Mesodermal cell (in vitro differentiated cells): Measurements from ENCODE around the gene SMAD7.
A peak's percentile ranks its signal among the peaks of the same experiment; 100 is the strongest.

Experiments
- H3K27ac ChIP-seq: 2 replicates; pipeline ENCODE4 v1.7.0; 2013; ENCODE audit warnings: mild to moderate bottlenecking, low read depth, low read length, moderate library complexity; ENCODE audit not compliant: severe bottlenecking
- H3K36me3 ChIP-seq: 2 replicates; pipeline ENCODE4 v1.7.1; 2013; ENCODE audit warnings: mild to moderate bottlenecking, low read length, moderate library complexity; ENCODE audit not compliant: control insufficient read depth, insufficient read depth
- H3K4me1 ChIP-seq: one replicate; pipeline ENCODE4 v1.7.1; 2013; ENCODE audit warnings: mild to moderate bottlenecking, low read length; ENCODE audit not compliant: insufficient read depth, control insufficient read depth, poor library complexity, severe bottlenecking
- H3K4me3 ChIP-seq: 2 replicates; pipeline ENCODE4 v1.7.0; 2013; ENCODE audit warnings: low read length, control low read depth, mild to moderate bottlenecking; ENCODE audit not compliant: insufficient read depth, poor library complexity, severe bottlenecking; ENCODE audit errors: extremely low read depth
- H3K9me3 ChIP-seq: 2 replicates; pipeline ENCODE4 v1.7.1; 2013; ENCODE audit warnings: mild to moderate bottlenecking, low read length, moderate library complexity; ENCODE audit not compliant: control insufficient read depth
- WGBS, 2 experiments: methylation state at CpG; one replicate each; pipeline ENCODE4 v1.1.5; 2013; ENCODE audit warnings: missing lambda C conversion rate in 2 of 2; ENCODE audit not compliant: insufficient coverage in 2 of 2; 5-methylcytosine and 5-hydroxymethylcytosine counted together

The SMAD7 gene

DNA sequence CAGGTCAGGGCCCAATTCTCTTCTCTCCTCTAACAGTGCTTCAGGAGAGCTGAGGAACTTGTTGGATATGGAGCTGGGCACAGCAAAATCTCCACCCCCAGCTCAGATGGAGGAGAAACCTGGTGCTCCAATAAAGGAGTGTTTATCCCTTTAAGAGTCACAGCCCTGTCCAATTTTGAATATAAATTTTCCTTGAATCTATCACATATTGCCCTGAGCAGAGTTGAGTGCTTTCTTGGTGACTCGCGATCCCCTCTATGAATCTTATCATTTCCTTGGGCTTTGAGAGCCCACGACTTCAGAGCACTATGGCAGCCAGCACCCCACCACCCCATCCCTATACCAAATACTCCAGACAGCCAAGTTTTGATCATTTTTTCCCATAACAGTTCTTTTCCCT is 34.4 kb upstream of the SMAD7 start:
- Histone ChIP-seq H3K4me1 (peaks cover 41% of the 10 kb centered on the region), H3K27ac (no peak overlapping the region), H3K9me3 (no peaks in the 10 kb centered on the region), H3K4me3 (no peak overlapping the region), H3K36me3 (no peaks in the 10 kb centered on the region)
- 96 to 100% methylated on average over 3 of the region's 3 CpGs for WGBS, 2 experiments

- no peaks in the 10 kb centered on the region for H3K9me3 ChIP-seq
- H3K4me3 ChIP-seq = no peak overlapping the region
- WGBS, 2 experiments = 84 to 93% methylated on average over 8 of the region's 8 CpGs
- no peak overlapping the region for H3K27ac ChIP-seq
- no peaks in the 10 kb centered on the region for H3K36me3 ChIP-seq
- H3K4me1 ChIP-seq = peaks cover 41% of the 10 kb centered on the region
These were observed 33.1 kb upstream of the SMAD7 start for GRCh38 chr18:48983793-48984437.

DNA sequence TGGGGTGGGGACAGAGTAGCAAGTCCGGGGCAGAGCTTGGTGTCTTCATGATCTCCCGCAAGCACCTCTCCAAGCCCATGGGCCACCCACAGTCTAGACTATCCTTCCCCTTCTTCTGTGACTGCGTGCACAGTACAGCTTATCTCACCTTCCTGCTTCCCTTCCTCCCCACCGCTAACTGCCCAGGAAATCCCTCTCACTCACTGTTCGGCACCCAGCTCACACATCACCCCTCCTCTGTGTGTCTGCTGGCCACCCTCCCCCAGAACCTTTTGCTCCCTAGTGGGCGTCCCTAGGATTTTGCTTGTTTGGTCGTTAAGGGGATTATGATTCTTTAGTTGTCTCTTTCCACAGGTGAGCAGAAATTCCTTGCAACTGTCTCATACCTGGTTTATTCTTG is 31.5 kb upstream of the SMAD7 start:
- WGBS, 2 experiments = 76 to 90% methylated on average over 4 to 5 of the region's 7 CpGs
- H3K9me3 ChIP-seq = no peaks in the 10 kb centered on the region
- peaks cover 33% of the 10 kb centered on the region for H3K4me1 ChIP-seq
- no peaks in the 10 kb centered on the region for H3K36me3 ChIP-seq
- no peak overlapping the region for H3K27ac ChIP-seq
- H3K4me3 ChIP-seq = no peak overlapping the region

GRCh38 chr18:48979944-48980890 is 29.5 kb upstream of the SMAD7 start:
- Histone ChIP-seq H3K4me1 (peaks cover 29% of the 10 kb centered on the region), H3K36me3 (no peaks in the 10 kb centered on the region), H3K4me3 (no peak overlapping the region), H3K9me3 (no peaks in the 10 kb centered on the region), H3K27ac (no peak overlapping the region)
- WGBS, 2 experiments = 94 to 95% methylated on average over 7 to 8 of the region's 11 CpGs

DNA sequence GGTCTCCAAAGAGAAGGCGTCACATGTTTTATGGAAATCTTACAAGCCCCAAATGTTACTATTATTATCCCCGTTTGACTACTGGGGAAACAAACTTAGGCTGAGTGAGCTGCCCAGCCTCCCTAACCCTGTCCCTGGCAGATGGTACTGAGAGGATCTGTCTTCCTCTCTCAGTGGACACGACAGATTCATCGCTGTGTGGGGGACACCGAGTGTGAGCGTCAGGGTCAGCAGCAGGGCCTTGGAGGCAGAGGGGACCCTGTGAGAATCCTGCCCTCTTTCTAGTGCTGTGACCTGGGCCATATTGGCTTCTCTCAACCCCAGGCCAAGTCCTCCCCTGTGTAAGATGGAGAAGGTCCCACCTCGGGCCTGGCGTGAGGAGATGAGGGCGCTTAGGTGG is 27.1 kb upstream of the SMAD7 start:
- WGBS, 2 experiments = 97 to 98% methylated on average over 8 of the region's 9 CpGs
- no peaks in the 10 kb centered on the region for H3K9me3 ChIP-seq
- H3K36me3 ChIP-seq = no peaks in the 10 kb centered on the region
- no peak overlapping the region for H3K27ac ChIP-seq
- peaks cover 40% of the 10 kb centered on the region for H3K4me1 ChIP-seq
- H3K4me3 ChIP-seq = no peak overlapping the region

DNA sequence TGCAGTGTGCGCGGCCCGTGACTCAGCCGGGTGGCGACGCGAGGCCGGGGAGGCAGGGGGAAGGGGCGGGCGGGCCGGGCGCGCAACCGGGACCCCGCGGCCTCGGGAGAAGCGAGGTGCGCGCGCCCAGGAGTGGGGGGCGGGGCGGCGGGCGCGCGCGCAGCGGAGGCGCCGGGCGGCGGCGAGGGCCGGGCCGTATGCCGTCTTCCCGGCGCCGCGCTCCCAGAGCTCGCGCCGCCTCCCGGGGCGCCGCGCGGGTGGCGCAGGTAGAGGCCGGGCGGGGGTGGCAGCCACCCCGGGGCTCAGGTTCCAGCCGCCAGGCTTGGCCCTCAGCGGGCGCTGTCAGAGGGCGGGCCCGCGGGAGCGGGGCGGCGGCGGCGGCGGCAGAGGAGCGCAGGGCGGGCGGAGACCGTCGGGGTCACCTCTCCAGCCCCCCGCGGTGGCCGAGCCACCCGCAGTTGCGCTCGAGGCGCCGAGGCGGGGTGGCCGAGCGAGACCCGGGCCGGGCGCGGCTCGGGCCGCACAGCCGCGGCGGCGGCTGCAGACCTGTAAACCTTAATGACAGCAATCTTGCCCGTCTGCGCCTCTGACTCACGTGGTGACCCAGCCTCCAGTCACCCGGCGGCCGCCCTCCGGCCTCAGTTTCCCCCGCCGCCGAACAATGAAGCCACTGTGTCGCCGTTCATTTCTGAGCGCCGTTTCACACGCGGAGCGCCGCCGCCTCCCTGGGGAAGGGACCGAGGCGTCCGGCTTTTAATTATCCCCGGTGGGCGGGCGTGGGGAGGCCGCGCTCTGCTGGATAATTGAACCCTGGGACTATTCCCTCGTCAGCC is 25.3 kb upstream of the SMAD7 start:
- H3K4me1 ChIP-seq = peaks cover 31% of the 10 kb centered on the region
- H3K27ac ChIP-seq = peak overlapping the region; percentile 89
- H3K4me3 ChIP-seq = peak overlapping the region; percentile 54
- WGBS, 2 experiments = 2% methylated on average over 78 to 93 of the region's 119 CpGs
- no peaks in the 10 kb centered on the region for H3K9me3 ChIP-seq
- no peaks in the 10 kb centered on the region for H3K36me3 ChIP-seq

GRCh38 chr18:48975120-48975816 is 24.5 kb upstream of the SMAD7 start:
- Histone ChIP-seq H3K4me1 (peaks cover 28% of the 10 kb centered on the region), H3K4me3 (peak overlapping the region; percentile 54), H3K27ac (peak overlapping the region; percentile 89), H3K9me3 (no peaks in the 10 kb centered on the region), H3K36me3 (no peaks in the 10 kb centered on the region)
- WGBS, 2 experiments = 1 to 2% methylated on average over 25 to 33 of the region's 58 CpGs

GRCh38 chr18:48974304-48975119 is 23.7 kb upstream of the SMAD7 start:
- Histone ChIP-seq H3K4me1 (peaks cover 21% of the 10 kb centered on the region), H3K36me3 (no peaks in the 10 kb centered on the region), H3K9me3 (no peaks in the 10 kb centered on the region), H3K4me3 (peak overlapping the region; percentile 54), H3K27ac (peak overlapping the region; percentile 89)
- 6% methylated on average over 14 to 15 of the region's 28 CpGs for WGBS, 2 experiments

DNA sequence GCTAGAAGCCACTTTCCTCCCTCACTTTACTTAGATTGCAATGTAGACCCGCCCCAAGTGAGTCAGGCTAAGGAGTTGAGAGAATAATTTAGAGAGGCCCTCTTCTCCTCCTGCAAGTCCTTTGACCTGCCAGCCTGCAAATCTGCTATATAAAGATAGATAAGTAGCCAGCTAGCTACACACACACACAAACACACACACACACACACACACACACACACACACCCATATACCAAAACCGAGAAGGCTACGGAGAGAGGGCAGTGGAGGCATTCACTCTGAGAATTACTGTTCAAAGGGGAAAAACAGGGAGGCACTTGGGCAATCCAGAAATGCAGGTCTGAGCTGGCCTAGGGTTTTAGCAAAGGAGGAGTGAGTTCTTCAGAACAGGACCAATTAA is 23.0 kb upstream of the SMAD7 start:
- no peaks in the 10 kb centered on the region for H3K36me3 ChIP-seq
- no peak overlapping the region for H3K4me3 ChIP-seq
- H3K4me1 ChIP-seq = peaks cover 21% of the 10 kb centered on the region
- WGBS, 2 experiments = 60% methylated on average over 1 of the region's 3 CpGs; no CpG with 5 or more reads in 1 of the 2 experiments
- no peaks in the 10 kb centered on the region for H3K9me3 ChIP-seq
- peak overlapping the region; percentile 89 for H3K27ac ChIP-seq
